ENCODE measurements around the gene PFDN6. TPM values are rescaled to one million over a fixed set of nuclear protein-coding genes. Genes with fewer than 3 reads are reported as not detected.

PFDN6 gene
- total and polyA plus RNA-seq, 8 donors, result 9.7 to 119 (median 19.0) TPM

DNA sequence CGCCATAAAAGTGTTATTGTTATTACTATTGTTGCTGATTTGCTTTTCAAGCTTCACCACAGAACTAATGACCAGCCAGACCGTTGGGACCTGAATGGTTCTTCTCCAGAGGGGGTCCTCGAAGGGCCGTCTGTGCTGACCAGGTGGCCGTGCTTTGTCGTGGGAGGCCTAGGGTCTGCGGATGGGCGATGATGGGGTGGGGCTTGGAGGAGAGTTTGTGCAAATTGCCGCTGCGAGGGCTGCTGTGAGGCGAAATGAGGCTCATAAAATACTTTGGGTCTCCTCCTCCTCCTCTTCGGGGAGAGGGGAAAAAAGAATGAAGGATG is 34.2 kb downstream of the PFDN6 start:
- H3K9me3 ChIP-seq, result no peaks in the 10 kb centered on the region
- no peak for FAIRE-seq
- TF ChIP-seq CTCF (IDR thresholded peaks at IDR 0.05), result no peak
- WGBS, 2 donors, result 1 to 2% methylated on average over 12 of the region's 12 CpGs
- intact Hi-C loops (cut with DNase I), result no loop called here
- peaks cover 0 to 19% (median 0%) of the 10 kb centered on the region in 3 donors for H3K36me3 ChIP-seq
- H3K4me3 ChIP-seq, result peak overlapping the region; percentile 18 to 65 (median 46)
- DNase-seq, result peak in 1 of 6 donors; percentile 53
- ATAC-seq, result peak in 3 of 4 donors; percentile 0 to 6 (median 1)
- H3K27ac ChIP-seq, result peak overlapping the region; percentile 73 to 76 (median 75)
- peaks cover 0 to 31% (median 8%) of the 10 kb centered on the region in 3 donors for H3K4me1 ChIP-seq
- H3K27me3 ChIP-seq, result no peaks in the 10 kb centered on the region

- Histone ChIP-seq H3K36me3 (peaks cover 0 to 19% (median 0%) of the 10 kb centered on the region in 3 donors), H3K9me3 (no peaks in the 10 kb centered on the region), H3K27ac (peak overlapping the region; percentile 73 to 76 (median 75)), H3K4me1 (peaks cover 0 to 27% (median 8%) of the 10 kb centered on the region in 3 donors), H3K4me3 (peak overlapping the region in 3 of 4 donors; percentile 18 to 65 (median 51)), H3K27me3 (no peaks in the 10 kb centered on the region)
- intact Hi-C loops (cut with DNase I), result no loop called here
- no peak for ATAC-seq
- WGBS, 2 donors, result 19 to 24% methylated on average over 7 of the region's 7 CpGs
- FAIRE-seq, result no peak
- TF ChIP-seq CTCF (IDR thresholded peaks at IDR 0.05), result no peak
- no peak for DNase-seq
These were observed 34.7 kb downstream of the PFDN6 start for GRCh38 chr6:33324125-33324524.

DNA sequence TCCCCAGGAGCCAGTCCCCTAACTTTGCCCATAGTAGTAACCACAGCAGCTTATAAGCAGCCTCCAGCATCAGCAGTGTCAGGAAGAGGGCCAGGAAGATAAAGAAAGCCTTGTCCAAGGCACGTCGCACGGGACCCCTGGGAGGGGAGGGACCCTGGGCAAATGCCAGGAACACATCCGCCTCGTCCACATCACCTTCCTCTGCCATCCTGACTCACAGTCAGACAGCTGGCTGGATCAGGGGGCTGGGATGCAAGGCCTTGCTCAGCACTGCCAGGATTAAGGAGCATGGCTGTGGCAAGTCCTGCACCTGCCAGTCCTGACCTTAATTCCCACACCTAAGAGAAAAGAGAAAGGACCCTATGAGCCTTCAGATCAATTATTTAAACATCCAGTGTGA is 39.7 kb downstream of the PFDN6 start:
- H3K4me1 ChIP-seq, result peaks cover 0 to under 1% (median 0%) of the 10 kb centered on the region in 3 donors
- DNase-seq, result no peak
- no peaks in the 10 kb centered on the region for H3K9me3 ChIP-seq
- H3K36me3 ChIP-seq, result no peaks in the 10 kb centered on the region
- no peak overlapping the region for H3K4me3 ChIP-seq
- TF ChIP-seq CTCF (IDR thresholded peaks at IDR 0.05), result no peak
- no peaks in the 10 kb centered on the region for H3K27me3 ChIP-seq
- no peak for FAIRE-seq
- intact Hi-C loops (cut with DNase I), result no loop called here
- ATAC-seq, result no peak
- WGBS, 2 donors, result 39 to 40% methylated on average over 5 of the region's 5 CpGs
- H3K27ac ChIP-seq, result no peak overlapping the region

DNA sequence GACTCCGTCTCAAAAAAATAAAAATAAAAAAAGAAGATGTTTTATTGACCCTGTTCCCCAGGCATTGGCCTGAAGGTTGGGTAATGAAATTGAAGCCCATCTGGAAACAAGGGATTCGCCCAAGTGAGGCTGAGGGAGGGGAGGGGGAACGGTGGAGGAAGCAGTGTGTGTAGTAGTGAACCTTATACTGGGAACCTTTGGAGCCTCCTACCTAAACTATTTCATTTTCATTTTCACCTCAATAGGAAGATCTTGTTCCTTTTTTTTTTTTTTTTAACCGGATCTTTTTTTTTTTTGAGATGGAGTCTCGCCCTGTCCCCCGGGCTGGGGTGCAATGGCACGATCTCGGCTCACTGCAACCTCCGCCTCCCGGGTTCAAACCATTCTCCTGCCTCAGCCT is 41.3 kb downstream of the PFDN6 start:
- ATAC-seq (no peak), DNase-seq (no peak), FAIRE-seq (no peak)
- Histone ChIP-seq H3K4me1 (no peaks in the 10 kb centered on the region), H3K4me3 (no peak overlapping the region), H3K27me3 (no peaks in the 10 kb centered on the region), H3K9me3 (no peaks in the 10 kb centered on the region), H3K27ac (no peak overlapping the region), H3K36me3 (no peaks in the 10 kb centered on the region)
- WGBS, 2 donors, result 80 to 87% methylated on average over 10 of the region's 10 CpGs
- TF ChIP-seq CTCF (IDR thresholded peaks at IDR 0.05), result no peak
- intact Hi-C loops (cut with DNase I), result no loop called here

- ATAC-seq (no peak), DNase-seq (no peak), FAIRE-seq (no peak)
- Histone ChIP-seq H3K27ac (no peak overlapping the region), H3K27me3 (no peaks in the 10 kb centered on the region), H3K36me3 (no peaks in the 10 kb centered on the region), H3K4me1 (no peaks in the 10 kb centered on the region), H3K9me3 (no peaks in the 10 kb centered on the region), H3K4me3 (no peak overlapping the region)
- intact Hi-C loops (cut with DNase I), result no loop called here
- 79 to 80% methylated on average over 4 of the region's 4 CpGs for WGBS, 2 donors
- no peak for TF ChIP-seq CTCF (IDR thresholded peaks at IDR 0.05)
These were observed 44.3 kb downstream of the PFDN6 start for GRCh38 chr6:33333666-33334065.

Data from pancreas (tissue), 10 donors.